Muscle layer of duodenum (tissue), 2 donors: ENCODE measurements around the gene TMEM54.

Source experiments
- H3K27ac ChIP-seq: one replicate; pipeline ENCODE4 v1.7.0; 2013; ENCODE audit warnings: mild to moderate bottlenecking, low read length
- H3K27me3 ChIP-seq: one replicate; pipeline ENCODE4 v1.7.0; 2013; ENCODE audit warnings: low read depth, mild to moderate bottlenecking, control low read depth, low read length
- H3K36me3 ChIP-seq, 2 donors: one replicate each; pipeline ENCODE4 v1.7.0; 2013; ENCODE audit warnings: low read length in 2 of 2, control low read depth in 1 of 2, mild to moderate bottlenecking in 1 of 2; ENCODE audit not compliant: insufficient read depth in 2 of 2, control insufficient read depth in 1 of 2
- H3K4me1 ChIP-seq, 2 donors: one replicate each; pipeline ENCODE4 v1.7.0; 2013; ENCODE audit warnings: low read length in 2 of 2, mild to moderate bottlenecking in 2 of 2, control low read depth in 1 of 2, moderate library complexity in 1 of 2; ENCODE audit not compliant: insufficient read depth in 2 of 2, control insufficient read depth in 1 of 2
- H3K4me3 ChIP-seq, 2 donors: one replicate each; pipeline ENCODE4 v1.7.0; 2013; ENCODE audit warnings: low read length in 2 of 2, low read depth in 1 of 2, mild to moderate bottlenecking in 1 of 2
- H3K9me3 ChIP-seq, 2 donors: one replicate each; pipeline ENCODE4 v1.7.0; 2013; ENCODE audit warnings: low read length in 2 of 2, control low read depth in 1 of 2, mild to moderate bottlenecking in 1 of 2; ENCODE audit not compliant: control insufficient read depth in 1 of 2
- donor health status: healthy.

TMEM54 gene

DNA sequence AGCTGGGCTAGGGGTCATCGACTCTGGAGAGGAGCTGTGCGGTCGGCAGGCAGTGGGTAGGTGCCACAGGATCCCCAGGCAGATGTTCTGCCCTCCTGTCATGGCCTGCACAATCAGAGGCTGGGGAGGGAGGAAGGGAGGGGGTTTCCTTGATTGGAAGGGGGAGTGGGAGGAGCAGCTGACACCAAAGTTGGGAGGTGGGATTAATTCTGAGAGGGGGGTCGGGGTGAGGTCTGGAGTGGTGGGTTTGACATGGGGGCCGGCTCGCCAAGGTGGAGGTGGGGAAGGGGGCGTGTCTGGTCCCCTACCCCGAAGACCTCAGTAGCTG, 15.5 kb downstream of the TMEM54 start:
- Histone ChIP-seq H3K36me3 (no peaks in the 10 kb centered on the region), H3K4me3 (no peak overlapping the region), H3K9me3 (no peaks in the 10 kb centered on the region), H3K4me1 (peaks cover 0 to 15% of the 10 kb centered on the region in 2 donors), H3K27me3 (peaks cover 32% of the 10 kb centered on the region), H3K27ac (no peak overlapping the region)

DNA sequence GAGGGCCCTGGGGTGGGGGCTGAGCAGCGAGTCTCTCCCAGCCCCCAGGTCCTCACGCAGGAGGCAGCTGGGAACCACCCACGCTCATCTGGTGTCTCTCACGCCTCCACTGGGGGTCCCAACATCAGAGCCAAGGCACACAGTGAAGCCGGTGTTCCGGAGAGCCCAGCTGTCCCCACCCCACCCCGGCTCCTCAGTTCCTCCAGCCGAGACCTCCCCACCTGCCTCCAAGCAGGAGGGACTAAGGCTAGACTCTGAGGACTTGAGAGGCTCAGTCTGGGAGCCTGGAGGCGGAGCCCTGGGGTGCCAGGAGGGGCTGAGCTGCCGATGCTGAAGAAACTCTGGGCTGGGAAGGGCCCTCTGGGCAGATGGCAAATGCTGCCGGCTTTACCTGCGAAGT, 16.5 kb downstream of the TMEM54 start:
- no peaks in the 10 kb centered on the region for H3K36me3 ChIP-seq
- H3K4me1 ChIP-seq, result peaks cover 0 to 15% of the 10 kb centered on the region in 2 donors
- H3K27ac ChIP-seq, result no peak overlapping the region
- no peaks in the 10 kb centered on the region for H3K9me3 ChIP-seq
- peaks cover 28% of the 10 kb centered on the region for H3K27me3 ChIP-seq
- no peak overlapping the region for H3K4me3 ChIP-seq

DNA sequence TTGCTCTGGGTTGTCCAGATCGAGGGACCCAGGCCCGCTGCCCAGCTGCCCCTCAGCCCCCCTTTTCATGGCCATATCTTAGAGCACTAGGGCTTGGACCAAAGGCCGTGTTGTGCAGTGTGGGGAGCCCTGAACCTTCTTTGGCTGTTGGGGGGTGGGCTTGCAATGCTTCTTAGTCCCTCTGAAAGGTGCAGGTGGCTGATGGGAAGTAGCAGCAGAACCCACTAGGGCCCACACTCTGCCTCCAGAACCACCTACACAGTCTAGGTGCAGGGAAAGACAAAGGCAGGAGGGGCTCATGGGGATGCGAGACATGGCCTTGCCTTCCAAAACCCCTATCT, 17.2 kb downstream of the TMEM54 start:
- H3K27me3 ChIP-seq, result peaks cover 28% of the 10 kb centered on the region
- no peak overlapping the region for H3K4me3 ChIP-seq
- no peaks in the 10 kb centered on the region for H3K9me3 ChIP-seq
- no peaks in the 10 kb centered on the region for H3K36me3 ChIP-seq
- H3K27ac ChIP-seq, result no peak overlapping the region
- H3K4me1 ChIP-seq, result peaks cover 0 to 15% of the 10 kb centered on the region in 2 donors

DNA sequence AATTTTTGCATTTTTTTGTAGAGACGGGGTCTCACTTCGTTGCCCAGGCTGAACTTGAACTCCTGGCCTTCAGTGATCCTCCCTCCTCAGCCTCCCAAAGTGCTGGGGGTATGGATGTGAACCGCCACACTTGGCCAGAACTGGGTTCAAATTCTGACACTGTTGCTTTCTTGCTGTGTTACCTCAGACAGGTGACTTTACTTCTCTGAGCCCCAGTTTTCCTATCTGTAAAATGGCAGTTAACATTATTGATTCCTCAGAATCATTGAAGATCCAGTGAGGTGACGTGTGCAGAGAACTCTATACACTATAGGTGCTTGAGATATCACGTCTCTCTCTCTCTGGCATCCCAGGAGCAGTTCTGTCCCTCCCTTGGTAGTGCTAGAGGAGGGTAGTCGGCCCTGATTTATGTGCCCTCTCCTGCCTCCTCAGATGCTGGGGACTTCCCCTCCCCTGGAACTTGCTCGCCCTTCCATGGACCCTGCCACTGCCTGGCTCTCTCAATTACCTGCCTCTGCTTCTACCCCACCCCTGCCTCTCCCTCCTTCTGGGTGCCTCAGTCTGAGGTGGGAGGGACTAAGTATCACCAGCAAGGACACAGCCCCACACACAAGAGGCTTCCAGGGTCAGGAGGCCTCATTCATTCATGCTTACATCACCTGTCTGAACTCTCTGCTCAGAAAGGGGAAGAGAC, 17.7 kb downstream of the TMEM54 start:
- Histone ChIP-seq H3K27ac (no peak overlapping the region), H3K27me3 (peaks cover 28% of the 10 kb centered on the region)

DNA sequence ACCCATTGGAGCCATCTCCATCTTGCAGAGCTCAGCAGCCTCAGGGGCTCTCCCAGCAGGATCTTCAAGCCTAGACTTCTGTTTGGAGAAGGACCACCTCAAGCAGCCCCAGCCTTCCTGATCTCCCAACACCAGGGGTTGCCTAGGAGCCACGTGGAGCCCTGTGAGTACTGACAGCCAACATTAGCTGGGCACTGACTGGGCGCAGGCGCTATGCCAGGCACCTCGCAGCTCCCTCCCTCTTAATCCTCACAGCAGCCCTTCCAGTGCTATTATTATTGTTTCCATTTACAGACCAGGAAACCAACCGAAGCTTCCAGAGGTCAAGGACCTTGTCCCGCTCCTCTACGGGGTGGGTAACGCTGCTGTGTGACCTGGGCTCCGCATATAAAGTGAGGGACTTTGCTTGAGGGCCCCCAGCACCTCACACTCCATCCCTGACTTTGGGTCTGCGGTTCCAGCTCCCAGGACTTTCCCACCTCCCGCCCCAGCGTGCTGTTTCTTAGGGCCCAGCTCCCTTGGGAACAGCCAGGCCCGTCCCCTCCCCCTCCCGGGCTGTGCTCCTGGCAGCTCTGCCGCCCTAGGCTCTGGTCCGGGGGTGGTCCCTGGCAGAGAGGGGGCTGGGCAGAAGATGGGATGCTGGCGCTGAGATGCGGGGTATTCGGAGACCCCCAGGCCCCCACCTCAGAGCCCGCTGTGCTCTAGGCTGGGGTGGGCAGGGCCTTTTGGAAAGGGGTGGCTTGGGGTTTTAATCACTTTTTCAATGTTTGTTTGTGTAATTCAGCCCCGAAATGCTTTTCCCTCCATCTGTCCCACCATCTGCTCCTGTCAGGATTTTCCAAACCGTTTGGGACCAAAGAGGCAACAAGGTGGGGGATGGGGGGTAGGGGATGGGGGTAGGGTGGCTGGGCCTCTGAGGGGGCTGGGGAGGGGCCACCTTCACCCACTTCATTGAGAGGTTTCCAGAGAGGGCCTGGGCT, 19.0 kb downstream of the TMEM54 start:
- H3K27ac ChIP-seq, result no peak overlapping the region
- peaks cover 0 to 21% of the 10 kb centered on the region in 2 donors for H3K4me1 ChIP-seq
- no peaks in the 10 kb centered on the region for H3K36me3 ChIP-seq
- H3K4me3 ChIP-seq, result no peak overlapping the region
- H3K27me3 ChIP-seq, result peaks cover 15% of the 10 kb centered on the region
- H3K9me3 ChIP-seq, result no peaks in the 10 kb centered on the region

More for the DNA sequence above, 17.7 kb downstream of the TMEM54 start:
- Histone ChIP-seq H3K4me1 (peaks cover 0 to 15% of the 10 kb centered on the region in 2 donors), H3K36me3 (no peaks in the 10 kb centered on the region), H3K9me3 (no peaks in the 10 kb centered on the region), H3K4me3 (no peak overlapping the region)

DNA sequence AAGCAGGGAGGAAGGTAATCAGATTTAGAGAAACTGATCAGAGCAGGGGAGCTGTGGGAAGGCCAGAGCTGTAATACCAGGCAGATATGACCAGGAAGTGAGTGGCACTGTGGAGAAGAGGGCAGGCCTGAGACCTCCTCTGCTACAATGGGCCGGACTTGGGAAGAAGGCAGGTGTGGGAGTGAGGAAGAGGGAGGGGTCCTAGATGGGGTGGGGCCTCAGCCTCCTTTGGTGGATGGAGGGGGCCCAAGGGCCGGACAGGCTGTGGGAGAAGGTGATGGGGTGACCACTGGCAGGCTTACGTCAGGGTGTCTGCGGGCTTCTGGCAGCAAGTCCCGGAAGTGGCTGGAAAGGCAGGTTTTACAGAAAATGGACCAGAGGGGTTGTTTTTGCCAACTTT, 19.9 kb downstream of the TMEM54 start:
- Histone ChIP-seq H3K9me3 (no peaks in the 10 kb centered on the region), H3K4me3 (no peak overlapping the region), H3K27me3 (peaks cover 10% of the 10 kb centered on the region), H3K4me1 (peaks cover 0 to 17% of the 10 kb centered on the region in 2 donors), H3K27ac (no peak overlapping the region), H3K36me3 (no peaks in the 10 kb centered on the region)

DNA sequence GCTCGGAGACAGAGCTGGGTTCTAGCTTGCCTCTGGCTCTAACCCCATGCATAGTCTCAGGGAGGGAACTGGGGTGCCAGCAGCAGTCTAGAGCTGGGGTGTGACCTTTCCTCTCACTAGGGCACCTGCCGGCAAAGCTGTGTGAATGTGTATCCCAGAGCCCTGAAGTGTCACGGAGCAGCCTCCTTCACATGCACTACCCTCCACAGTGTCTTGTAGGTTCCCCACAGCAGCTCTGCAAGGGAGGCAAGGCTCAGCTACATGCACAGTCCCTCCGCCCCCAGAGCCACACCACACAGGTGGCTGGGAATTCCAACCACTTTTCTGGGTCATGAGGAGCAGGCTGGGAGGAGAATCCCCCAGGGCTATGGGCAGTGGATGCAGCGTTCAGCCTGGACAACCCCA, 22.6 kb downstream of the TMEM54 start:
- H3K27ac ChIP-seq, result no peak overlapping the region
- no peaks in the 10 kb centered on the region for H3K9me3 ChIP-seq
- no peaks in the 10 kb centered on the region for H3K27me3 ChIP-seq
- no peaks in the 10 kb centered on the region for H3K36me3 ChIP-seq
- peaks cover 0 to 11% of the 10 kb centered on the region in 2 donors for H3K4me1 ChIP-seq
- H3K4me3 ChIP-seq, result no peak overlapping the region

DNA sequence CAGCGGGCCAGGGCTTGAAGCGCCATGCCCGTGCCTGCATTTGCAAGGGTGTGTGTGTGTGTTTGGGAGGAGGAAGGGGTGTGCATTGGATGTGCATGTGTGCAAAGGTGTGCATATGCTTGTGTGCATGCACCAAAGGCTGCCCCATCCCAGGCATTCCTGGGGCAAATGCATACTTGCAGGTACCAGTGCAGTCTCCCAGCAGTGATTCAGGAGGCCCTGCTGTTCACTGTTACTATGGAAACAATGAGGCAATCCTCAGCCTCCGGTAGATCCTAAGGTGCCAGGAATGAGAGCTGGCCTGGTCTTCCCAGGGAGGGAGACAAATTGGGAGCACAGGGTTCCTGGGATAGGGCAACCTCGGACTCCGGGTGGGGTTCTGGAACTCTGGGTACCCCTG, 23.0 kb downstream of the TMEM54 start:
- Histone ChIP-seq H3K4me1 (peaks cover 0 to 11% of the 10 kb centered on the region in 2 donors), H3K27ac (no peak overlapping the region)

DNA sequence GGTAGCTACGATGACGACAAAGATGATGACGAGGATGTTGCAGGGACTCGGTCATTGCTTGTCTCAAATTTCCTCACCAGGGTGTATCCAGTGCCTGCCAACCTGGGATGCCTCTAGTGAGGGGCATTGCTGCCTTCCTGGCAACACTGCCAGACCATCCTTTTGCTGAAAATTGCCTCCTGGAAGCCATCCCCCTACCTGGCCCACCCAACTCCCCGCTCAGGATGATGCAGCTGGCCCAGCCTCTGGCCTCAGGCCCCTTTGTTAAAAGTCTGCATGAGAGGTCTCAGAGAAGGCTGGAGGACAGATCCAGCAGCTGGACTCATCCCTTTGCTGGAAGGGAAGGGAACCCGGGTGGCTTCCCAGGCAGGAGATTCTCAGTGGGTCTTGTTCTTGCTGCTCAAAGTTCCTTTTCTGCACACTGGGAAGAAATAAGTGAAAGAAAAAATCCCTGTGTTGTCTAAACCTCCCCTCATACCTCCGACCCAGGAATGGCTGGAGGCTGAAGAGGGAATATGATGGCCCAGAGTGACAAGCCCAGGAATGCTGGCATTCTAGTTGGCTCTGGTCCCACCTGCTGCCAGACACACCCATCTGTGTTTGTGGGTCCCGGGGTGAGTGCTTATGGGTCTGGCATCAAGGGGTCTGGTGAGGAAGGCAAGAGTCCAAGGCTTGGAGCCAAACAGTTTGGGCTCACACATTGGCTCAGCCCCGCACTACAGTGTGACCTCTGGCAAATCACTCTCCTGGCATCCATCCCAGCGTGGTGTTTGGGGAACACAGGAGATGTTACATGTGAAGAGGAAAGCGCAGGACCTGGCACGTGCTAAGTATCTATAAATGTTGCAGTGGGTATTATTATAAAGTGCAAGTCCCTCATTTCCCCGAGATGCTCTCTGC, 23.7 kb downstream of the TMEM54 start:
- H3K27me3 ChIP-seq, result no peaks in the 10 kb centered on the region
- no peaks in the 10 kb centered on the region for H3K9me3 ChIP-seq
- no peaks in the 10 kb centered on the region for H3K36me3 ChIP-seq
- no peak overlapping the region for H3K4me3 ChIP-seq
- peaks cover 0 to 14% of the 10 kb centered on the region in 2 donors for H3K4me1 ChIP-seq
- no peak overlapping the region for H3K27ac ChIP-seq

More for the DNA sequence above, 23.0 kb downstream of the TMEM54 start:
- no peaks in the 10 kb centered on the region for H3K9me3 ChIP-seq
- H3K36me3 ChIP-seq, result no peaks in the 10 kb centered on the region
- H3K4me3 ChIP-seq, result no peak overlapping the region
- H3K27me3 ChIP-seq, result no peaks in the 10 kb centered on the region

DNA sequence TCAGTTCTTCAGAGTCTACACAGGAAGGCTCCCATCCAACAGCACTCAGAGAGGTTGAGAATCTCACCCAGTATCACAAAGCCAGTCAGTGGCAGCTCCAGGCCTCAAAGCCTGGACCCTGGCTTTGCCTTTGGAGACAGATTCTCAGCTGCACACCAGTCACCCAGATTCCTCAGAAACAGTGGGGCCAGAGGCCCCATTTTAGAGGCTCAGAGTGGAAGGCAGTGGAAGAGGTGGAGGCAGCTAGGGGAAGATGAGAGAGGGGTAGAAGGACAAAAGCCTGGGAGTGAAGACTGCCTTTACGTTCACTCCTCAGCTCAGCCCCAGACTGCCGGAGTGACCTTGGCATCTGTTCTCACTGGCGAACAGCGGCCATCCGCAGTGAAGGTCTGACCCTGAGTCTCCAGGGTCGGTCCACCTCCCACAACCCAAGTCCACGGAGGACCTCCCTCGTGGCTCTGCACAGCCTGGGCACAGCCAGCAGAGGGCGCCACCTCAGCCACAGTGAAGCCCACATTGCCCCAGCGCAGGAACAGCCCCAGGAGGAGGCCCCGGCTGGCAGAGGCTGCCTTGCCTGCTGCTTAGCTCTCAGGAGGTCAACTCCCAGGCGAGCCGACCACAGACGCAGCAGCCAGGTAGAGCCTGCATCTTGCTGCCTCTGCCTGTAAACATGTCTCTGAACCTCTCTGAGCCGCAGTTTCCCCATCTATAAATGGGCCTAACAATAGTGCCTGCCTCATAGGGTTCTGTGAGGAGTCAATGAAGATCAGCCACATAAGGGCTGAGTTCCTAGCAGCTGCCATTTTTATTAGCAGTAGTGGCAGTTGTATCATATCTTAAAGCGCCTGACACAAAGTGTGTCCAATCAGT, 24.6 kb downstream of the TMEM54 start:
- Histone ChIP-seq H3K4me1 (peaks cover 0 to 12% of the 10 kb centered on the region in 2 donors), H3K27me3 (no peaks in the 10 kb centered on the region), H3K36me3 (no peaks in the 10 kb centered on the region), H3K4me3 (no peak overlapping the region), H3K27ac (no peak overlapping the region), H3K9me3 (no peaks in the 10 kb centered on the region)
